Fibroblast of lung (primary cell): ENCODE measurements around the gene HS3ST3B1.
A peak's percentile ranks its signal among the peaks of the same experiment; 100 is the strongest.

Experiments used
- EZH2 ChIP-seq: IDR thresholded peaks from 2 replicates; pipeline ENCODE4 v1.5.1; 2012; ENCODE audit warnings: low read length, control low read depth, mild to moderate bottlenecking; ENCODE audit errors: missing control alignments
- TF ChIP-seq, protein P1 (sequence below), 2 donors: IDR thresholded peaks in 1 of 2; conservative IDR thresholded peaks in 1 of 2; 1 replicate in 1 of 2; 2 replicates in 1 of 2; pipeline ENCODE4 v1.5.1; 2011 to 2012; ENCODE audit warnings: low read length in 2 of 2, control low read depth in 1 of 2, inconsistent platforms in 1 of 2, low read depth in 1 of 2, mild to moderate bottlenecking in 1 of 2

DNA sequence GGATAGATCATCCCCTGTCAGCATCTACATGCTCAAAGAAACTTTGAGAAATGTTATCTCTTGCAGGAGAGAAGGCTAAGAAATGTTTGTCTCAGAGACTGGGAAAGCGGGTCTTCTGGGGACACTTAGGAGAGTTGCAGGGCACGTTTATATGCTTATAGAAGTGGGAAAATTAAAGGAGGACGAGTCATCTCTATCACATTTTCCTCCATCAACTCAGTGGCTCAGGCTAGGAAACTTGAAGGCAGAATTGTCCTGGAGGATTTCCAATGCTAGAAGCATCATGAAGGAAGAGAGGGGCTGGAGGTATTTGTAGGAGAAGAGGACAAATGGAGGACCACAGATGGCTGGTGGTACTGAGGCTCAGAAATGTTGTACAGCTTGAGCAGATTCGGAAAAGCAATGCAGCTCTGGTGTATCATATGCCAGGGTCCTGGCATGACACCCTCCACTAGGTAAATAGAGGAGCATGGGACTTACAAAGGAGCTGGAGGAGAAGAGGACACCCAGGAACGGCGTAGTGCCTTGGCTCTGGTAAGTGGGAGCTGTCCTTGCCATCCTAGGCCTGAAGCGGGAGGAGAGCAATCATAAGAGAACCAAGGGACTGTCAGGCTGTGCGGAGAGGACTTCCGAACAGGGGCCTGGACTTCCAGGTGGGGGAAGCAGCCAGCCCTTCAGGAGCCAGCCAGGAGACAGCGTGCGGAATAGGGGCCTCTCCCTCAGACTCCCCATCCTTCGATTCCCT, 4.5 kb upstream of the HS3ST3B1 start:
- TF ChIP-seq EZH2, result peak; percentile 28
- TF ChIP-seq, protein P1, sequence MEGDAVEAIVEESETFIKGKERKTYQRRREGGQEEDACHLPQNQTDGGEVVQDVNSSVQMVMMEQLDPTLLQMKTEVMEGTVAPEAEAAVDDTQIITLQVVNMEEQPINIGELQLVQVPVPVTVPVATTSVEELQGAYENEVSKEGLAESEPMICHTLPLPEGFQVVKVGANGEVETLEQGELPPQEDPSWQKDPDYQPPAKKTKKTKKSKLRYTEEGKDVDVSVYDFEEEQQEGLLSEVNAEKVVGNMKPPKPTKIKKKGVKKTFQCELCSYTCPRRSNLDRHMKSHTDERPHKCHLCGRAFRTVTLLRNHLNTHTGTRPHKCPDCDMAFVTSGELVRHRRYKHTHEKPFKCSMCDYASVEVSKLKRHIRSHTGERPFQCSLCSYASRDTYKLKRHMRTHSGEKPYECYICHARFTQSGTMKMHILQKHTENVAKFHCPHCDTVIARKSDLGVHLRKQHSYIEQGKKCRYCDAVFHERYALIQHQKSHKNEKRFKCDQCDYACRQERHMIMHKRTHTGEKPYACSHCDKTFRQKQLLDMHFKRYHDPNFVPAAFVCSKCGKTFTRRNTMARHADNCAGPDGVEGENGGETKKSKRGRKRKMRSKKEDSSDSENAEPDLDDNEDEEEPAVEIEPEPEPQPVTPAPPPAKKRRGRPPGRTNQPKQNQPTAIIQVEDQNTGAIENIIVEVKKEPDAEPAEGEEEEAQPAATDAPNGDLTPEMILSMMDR (conservative IDR thresholded peaks at IDR 0.05 in 1 of 2, IDR thresholded peaks at IDR 0.05 in 1 of 2; ENCODE audit: low read depth in 1 of 2, low read length in 2 of 2), result no peak
